ENCODE results near the gene FGD3. TPM values are rescaled to one million over a fixed set of nuclear protein-coding genes. Genes with fewer than 3 reads are reported as not detected.
A peak's percentile ranks its signal among the peaks of the same experiment; 100 is the strongest.

The FGD3 gene
- total RNA-seq, 4 donors from 2014 or later: 0.92 to 1.3 (median 0.97) TPM

GRCh38 chr9:92948632-92949031 lies 1.3 kb downstream of the FGD3 start:
- ATAC-seq (no peak), DNase-seq (no peak)
- Histone ChIP-seq H3K36me3 (no peaks in the 10 kb centered on the region), H3K4me1 (peaks cover 5 to 8% of the 10 kb centered on the region in 2 donors), H3K27me3 (peaks cover 0 to 6% (median 5%) of the 10 kb centered on the region in 3 donors), H3K4me3 (peak overlapping the region in 1 of 4 donors; percentile 56), H3K9me3 (no peaks in the 10 kb centered on the region), H3K27ac (no peak overlapping the region)
- TF ChIP-seq, protein P1, sequence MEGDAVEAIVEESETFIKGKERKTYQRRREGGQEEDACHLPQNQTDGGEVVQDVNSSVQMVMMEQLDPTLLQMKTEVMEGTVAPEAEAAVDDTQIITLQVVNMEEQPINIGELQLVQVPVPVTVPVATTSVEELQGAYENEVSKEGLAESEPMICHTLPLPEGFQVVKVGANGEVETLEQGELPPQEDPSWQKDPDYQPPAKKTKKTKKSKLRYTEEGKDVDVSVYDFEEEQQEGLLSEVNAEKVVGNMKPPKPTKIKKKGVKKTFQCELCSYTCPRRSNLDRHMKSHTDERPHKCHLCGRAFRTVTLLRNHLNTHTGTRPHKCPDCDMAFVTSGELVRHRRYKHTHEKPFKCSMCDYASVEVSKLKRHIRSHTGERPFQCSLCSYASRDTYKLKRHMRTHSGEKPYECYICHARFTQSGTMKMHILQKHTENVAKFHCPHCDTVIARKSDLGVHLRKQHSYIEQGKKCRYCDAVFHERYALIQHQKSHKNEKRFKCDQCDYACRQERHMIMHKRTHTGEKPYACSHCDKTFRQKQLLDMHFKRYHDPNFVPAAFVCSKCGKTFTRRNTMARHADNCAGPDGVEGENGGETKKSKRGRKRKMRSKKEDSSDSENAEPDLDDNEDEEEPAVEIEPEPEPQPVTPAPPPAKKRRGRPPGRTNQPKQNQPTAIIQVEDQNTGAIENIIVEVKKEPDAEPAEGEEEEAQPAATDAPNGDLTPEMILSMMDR (IDR thresholded peaks at IDR 0.05 in 4 of 5, conservative IDR thresholded peaks at IDR 0.05 in 1 of 5): no peak
- TF ChIP-seq POLR2A (IDR thresholded peaks at IDR 0.05): no peak
- intact Hi-C loops (cut with DNase I; ENCODE audit: low total_unique reads): no loop called here
- in situ Hi-C loops (cut with MboI; ENCODE audit: low sequenced_read_pairs in 4 of 4): no loop called here

GRCh38 chr9:92949266-92949982 lies 2.1 kb downstream of the FGD3 start:
- intact Hi-C loops (cut with DNase I; ENCODE audit: low total_unique reads): no loop called here

DNA sequence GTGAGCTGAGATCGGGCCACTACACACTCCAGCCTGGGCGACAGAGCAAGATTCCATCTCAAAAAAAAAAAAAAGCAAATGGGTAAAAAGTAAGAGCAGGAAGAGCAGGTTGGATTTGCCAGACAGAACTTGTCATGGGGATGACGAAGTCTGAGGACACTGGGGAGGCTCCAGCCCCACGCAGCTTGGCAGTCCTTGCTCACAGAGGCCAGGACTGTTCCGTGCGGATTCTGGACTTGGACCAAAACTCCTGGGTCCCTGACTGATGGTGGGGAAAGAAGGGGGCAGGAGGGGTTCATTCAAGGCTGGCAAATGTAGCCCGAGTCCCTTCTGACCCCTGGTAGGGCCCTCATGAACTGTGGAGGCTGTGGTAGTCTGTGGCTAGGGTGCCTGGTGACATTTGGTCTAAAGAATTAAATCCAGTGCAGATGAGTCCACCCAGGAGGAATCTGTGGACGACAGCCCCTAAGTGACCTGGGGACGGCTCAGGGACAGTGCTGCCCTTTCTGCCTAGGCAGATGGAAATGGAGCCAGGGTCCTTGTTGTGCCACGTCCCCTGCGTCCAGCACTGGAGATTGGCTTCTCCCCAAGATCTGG lies 3.1 kb downstream of the FGD3 start:
- Histone ChIP-seq H3K36me3 (no peaks in the 10 kb centered on the region), H3K4me1 (peaks cover 5 to 8% of the 10 kb centered on the region in 2 donors), H3K4me3 (no peak overlapping the region), H3K9me3 (no peaks in the 10 kb centered on the region), H3K27me3 (peaks cover 0 to 6% (median 5%) of the 10 kb centered on the region in 3 donors), H3K27ac (no peak overlapping the region)
- DNase-seq (no peak), ATAC-seq (no peak)
- TF ChIP-seq POLR2A (IDR thresholded peaks at IDR 0.05): no peak
- TF ChIP-seq, protein P1 (IDR thresholded peaks at IDR 0.05 in 4 of 5, conservative IDR thresholded peaks at IDR 0.05 in 1 of 5): no peak
- intact Hi-C loops (cut with DNase I; ENCODE audit: low total_unique reads): no loop called here
- in situ Hi-C loops (cut with MboI; ENCODE audit: low sequenced_read_pairs in 4 of 4): no loop called here

More at GRCh38 chr9:92949266-92949982, 2.1 kb downstream of the FGD3 start:
- H3K4me3 ChIP-seq: no peak overlapping the region
- H3K36me3 ChIP-seq: no peaks in the 10 kb centered on the region
- H3K9me3 ChIP-seq: no peaks in the 10 kb centered on the region
- no peak for DNase-seq
- in situ Hi-C loops (cut with MboI; ENCODE audit: low sequenced_read_pairs in 4 of 4): no loop called here
- no peak overlapping the region for H3K27ac ChIP-seq
- ATAC-seq: no peak
- TF ChIP-seq, protein P1 (IDR thresholded peaks at IDR 0.05 in 4 of 5, conservative IDR thresholded peaks at IDR 0.05 in 1 of 5): no peak
- TF ChIP-seq POLR2A (IDR thresholded peaks at IDR 0.05): no peak
- peaks cover 5 to 8% of the 10 kb centered on the region in 2 donors for H3K4me1 ChIP-seq
- peaks cover 0 to 6% (median 5%) of the 10 kb centered on the region in 3 donors for H3K27me3 ChIP-seq

GRCh38 chr9:92952906-92953610 lies 5.7 kb downstream of the FGD3 start:
- H3K36me3 ChIP-seq: no peaks in the 10 kb centered on the region
- in situ Hi-C loops (cut with MboI; ENCODE audit: low sequenced_read_pairs in 4 of 4) (no loop called here), intact Hi-C loops (cut with DNase I; ENCODE audit: low total_unique reads) (no loop called here)
- peaks cover 0 to 5% (median 0%) of the 10 kb centered on the region in 3 donors for H3K27me3 ChIP-seq
- ATAC-seq: no peak
- H3K4me3 ChIP-seq: no peak overlapping the region
- peak overlapping the region in 2 of 4 donors; percentile 25 to 46 for H3K27ac ChIP-seq
- H3K9me3 ChIP-seq: no peaks in the 10 kb centered on the region
- no peaks in the 10 kb centered on the region for H3K4me1 ChIP-seq
- TF ChIP-seq, protein P1 (IDR thresholded peaks at IDR 0.05 in 4 of 5, conservative IDR thresholded peaks at IDR 0.05 in 1 of 5): no peak
- no peak for TF ChIP-seq POLR2A (IDR thresholded peaks at IDR 0.05)
- DNase-seq: no peak
